D341Med (cell line): ENCODE measurements around the gene PMS1.
"Not testable (repeated sequence)": the region's sequence is repeated elsewhere in the genome, so short reads cannot be mapped to it uniquely, and the experiment has no call there.

Experiments used
- DNase-seq: peaks from one replicate; pipeline ENCODE4 v3.0.0; 2012; ENCODE audit warnings: low spot score

The PMS1 gene

DNA sequence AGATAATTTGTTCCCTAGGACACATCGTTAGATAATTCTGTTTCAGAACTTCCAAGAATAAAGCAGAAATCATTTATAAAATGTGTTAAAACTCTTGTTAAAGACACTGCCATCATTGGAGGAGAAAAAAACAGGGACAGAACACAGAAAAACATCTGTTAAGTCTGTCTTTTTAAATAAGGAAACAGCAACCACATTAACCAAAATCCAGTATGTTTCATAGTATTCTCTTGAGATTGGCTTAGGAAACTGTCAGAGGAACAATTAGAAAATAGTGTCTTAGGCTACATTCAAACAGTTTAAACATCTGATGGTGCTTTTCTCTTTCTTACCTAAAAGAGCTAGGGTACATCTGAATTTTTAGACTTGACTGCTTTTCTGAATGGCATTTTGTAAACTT is 81.6 kb downstream of the PMS1 start:
- no peak for DNase-seq

DNA sequence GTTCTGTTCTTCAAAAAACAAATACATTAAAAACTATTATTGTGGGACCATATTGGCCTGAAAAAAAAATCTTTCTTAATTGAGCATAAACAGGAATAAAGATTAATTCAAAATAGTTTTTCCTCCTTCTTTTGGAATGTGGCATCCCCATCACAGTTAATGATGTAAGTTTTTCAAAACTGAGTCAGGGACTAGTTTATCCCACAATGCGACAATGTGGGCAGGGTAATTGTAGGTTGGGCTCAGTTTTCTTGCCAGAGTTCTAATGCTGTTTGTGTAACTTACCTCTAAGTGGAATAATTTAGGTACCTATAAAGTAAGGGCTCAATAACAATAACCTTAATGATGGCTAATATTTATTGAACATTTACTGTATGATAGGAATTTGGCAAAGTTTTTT is 82.0 kb downstream of the PMS1 start:
- no peak for DNase-seq

DNA sequence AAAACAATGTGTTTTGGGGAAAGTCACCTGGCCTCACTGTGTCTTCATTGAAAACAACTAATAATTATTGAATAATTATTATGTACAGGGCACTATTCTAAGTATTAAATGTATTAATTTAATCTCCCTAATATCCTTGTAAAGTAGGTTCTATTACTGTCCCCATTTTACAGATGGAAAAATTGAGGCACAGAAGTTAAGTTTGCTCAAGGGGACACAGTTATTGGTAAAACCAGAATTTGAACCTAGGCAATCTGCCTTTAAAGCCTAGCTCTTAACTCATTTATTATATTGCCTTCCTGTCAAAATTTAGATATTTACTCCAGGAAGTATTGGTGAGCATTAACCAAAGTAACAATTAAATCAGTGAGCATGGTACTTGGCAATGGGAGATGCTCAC is 84.6 kb downstream of the PMS1 start:
- no peak for DNase-seq

DNA sequence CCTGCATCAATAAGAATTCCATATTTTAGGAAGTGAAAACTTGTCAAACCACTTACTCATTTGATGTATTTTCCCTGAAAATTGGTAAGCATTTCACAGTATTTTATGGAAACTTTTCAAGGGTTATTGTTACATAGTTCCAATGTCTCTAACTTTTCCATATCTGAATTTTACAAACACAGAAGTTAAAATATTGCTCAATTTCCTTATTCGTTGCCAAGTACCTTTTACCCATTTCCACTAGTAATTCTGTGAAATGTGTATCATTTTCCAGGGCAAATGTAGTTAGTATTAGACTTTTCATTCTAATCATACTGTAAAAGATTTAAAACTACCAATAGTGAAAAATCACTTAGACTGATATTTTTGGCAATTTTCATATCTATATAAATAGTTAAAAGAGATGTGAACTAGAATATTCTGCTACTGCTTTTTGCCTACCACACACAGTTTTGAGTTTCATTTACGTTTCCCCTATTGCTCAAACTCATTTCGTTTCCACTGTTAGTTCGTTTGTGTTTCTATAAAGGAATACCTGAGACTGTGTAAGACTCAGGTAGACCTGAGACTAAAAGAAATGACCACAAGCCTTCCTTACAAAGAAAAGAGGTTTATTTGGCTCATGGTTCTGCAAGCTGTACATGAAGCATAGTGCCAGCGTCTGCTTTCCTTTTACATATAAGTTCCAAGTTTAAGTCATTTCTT is 86.3 kb downstream of the PMS1 start:
- DNase-seq, result no peak

DNA sequence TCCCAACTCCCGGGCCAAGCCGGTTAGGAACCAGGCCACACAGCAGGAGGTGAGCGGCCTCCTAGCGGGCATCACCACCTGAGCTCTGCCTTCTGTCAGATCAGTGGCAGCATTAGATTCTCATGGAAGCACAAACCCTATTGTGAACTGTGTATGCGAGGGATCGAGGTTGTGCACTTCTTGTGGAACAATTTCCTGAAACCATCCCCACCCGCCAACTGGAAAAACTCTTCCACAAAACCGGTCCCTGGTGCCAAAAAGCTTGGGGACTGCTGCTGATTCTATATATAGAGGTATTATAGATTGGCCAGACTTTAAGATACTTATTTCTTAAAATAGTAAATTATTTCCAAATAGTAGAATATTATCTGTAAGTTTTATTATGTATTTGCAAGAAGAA is 89.4 kb downstream of the PMS1 start:
- DNase-seq, result no peak

DNA sequence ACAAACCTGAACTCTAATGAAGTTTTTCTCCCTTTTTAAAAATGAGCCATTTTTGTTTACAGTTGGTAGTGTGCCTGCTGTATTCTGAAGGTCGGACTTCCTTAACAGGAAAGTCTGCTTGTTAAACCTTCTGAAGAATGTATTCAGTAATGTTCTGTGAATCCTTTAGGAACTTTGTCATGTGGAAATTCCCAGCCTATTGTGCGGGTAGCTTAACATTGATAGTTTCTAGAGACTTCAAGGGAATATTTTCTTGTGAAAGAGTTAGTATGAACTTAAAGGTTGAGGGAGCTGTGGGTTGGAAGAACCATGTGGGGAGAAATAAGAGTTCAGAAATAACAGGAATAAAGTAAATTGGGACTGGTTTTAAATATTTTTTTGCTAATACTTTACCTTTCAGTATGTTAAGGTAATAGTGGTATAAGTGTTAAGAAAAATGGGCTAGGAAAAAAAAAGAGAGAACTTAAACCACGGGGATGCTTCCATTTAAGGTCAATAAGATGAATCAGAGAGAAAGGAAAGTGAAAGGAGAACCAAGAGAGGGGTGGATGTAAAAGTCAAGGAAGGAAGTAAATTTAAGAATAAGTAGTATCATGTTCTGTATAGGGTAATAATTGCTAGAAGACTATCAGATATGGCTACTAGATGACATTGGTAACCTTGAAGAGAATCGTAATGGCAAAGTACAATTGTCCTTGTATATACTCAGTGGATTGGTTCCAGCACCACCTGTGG is 90.5 kb downstream of the PMS1 start:
- no peak for DNase-seq

DNA sequence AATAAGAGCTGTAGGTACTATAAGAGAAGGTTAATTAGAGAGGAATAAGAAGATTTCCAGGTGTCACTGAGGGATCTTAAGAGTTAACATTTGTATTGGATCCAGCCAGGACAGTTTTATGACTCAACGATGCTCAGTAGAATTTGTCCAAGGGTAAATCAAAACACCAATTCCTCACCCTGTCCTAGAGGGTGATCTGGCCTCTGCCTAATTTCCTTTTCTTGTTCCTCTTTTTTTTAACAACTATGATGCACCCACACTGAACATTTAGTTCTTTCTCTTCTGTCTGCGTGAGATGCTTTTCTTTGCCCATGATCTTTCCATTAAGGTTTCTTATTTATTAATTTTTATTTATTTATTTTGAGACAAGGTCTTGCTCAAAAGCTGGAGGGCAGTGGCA is 92.0 kb downstream of the PMS1 start:
- DNase-seq, result no peak

DNA sequence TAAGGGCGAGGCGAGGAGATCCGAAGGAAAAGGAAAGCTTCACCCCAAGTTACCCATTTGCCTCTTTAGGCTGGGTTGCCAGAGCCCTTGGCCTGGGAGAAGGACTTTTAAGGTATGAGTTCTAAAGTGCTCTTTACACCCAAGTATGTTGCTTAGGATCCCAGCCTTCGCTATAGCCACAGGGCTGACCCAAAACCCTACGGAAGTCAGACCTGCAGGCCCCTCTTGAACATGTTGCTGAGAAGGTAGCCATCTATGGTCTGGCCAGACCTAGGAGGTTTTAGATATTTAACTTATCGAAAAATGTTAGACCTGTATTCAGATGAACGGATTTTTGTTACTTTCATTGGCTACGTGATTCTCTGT is 95.4 kb downstream of the PMS1 start:
- DNase-seq, result no peak

DNA sequence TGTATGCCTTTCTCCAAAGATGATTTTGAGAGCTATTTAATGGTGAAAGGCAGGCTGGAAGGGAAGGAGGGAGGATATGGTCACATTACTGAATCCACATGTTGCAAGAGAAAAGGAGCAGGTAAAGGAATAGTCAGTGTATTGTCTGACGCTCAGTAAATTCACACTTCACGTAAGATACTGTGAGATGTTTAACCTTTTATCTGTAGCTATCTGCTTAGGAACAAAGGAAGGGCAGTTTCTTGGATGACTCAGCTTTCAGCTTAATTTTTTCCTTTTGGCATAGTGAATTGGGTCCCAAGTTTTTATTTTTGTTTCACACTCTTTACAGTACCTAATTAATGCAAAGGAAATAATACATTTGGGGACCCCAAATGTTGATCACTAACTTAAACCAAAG is 96.2 kb downstream of the PMS1 start:
- no peak for DNase-seq

DNA sequence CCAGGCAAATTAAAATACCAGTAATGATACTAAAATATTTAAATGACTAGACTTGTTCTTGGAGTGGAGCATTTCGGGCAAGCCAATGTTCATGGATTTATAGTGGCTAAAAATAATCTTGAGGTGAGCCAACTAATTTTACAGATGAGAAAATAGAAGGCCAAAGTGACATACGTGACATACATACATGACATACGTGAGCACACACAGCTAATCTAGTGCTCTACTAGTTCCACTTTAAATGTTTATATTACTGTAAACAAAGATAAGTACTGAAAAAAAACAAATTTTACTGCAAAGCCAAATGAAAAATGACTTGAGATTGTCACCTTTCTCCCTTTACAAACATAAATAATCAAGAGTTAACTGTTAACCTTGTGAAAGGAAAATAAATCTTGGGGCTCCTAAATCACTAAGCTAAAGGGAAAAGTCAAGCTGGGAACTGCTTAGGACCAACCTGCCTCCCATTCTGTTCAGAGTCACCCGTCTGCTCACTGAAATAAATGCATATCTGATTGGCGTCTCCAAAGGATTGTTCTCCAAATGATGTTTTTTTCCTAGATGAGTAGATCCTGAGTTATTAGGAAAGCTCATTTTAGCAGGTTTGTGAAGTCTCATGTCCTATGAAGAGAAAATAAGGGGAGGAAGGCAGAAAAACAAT is 96.7 kb downstream of the PMS1 start:
- DNase-seq, result no peak

DNA sequence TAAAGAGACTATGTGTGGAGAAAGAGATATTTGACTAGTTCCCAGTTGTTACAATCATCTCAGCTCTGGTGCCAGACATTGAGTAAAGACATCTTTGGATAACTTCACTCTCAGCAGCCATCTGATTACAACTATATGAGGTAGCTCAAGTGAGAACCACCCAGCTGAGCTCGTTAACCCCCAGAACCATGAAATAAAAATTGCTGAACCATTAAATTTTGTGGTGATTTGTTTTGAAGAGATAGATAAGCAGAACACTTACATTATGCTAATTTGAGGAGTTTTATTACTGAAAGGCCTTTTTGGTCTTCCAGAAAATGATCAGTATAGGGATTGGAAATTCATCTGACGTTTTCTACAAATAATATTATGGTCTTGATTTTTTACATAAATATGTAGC is 101.1 kb downstream of the PMS1 start:
- DNase-seq, result no peak

DNA sequence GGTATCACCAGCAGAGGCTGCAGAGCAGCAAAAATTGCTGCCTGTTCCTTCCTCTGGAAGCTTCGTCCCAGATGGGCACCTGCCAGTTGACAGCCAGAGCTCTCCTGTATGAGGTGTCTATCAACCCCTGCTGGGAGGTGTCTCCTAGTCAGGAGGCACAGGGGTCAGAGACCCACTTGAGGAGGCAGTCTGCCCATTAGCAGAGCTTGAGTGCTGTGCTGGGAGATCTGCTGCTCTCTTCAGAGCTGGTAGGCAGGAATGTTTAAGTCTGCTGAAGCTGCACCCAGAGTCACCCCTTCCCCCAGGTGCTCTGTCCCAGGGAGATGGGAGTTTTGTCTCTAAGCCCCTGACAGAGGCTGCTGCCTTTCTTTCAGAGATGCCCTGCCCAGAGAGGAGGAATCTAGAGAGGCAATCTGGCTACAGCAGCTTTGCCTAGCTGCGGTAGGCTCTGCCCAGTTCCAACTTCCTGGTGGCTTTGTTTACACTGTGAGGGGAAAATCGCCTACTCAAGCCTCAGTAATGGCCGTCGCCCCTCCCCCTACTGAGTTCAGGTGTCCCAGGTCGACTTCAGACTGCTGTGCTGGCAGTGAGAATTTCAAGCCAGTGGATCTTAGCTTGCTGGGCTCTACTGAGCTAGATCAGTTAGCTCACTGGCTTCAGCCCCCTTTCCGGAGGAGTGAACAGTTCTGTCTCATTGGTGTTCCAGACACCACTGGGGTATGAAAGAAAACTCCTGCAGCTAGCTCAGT is 108.5 kb downstream of the PMS1 start:
- not testable (repeated sequence) for DNase-seq

DNA sequence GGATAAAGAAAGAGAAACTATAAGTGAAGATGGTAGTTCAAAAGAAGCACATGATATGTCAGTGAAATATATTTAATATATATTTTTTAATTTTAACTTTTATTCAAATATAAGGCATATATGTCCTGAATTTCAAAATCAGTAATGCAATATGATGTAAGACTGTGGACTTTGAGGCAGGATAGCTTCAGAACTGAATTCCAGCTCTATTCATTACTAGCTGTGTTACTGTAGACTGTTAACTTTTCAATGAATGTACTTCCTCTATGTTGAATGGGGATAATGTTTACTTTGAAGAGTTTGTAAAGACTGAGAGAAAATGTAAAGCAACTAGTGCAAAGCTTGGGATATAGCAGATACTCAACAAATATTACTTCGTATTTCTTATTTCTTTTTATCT is 112.6 kb downstream of the PMS1 start:
- DNase-seq, result no peak

DNA sequence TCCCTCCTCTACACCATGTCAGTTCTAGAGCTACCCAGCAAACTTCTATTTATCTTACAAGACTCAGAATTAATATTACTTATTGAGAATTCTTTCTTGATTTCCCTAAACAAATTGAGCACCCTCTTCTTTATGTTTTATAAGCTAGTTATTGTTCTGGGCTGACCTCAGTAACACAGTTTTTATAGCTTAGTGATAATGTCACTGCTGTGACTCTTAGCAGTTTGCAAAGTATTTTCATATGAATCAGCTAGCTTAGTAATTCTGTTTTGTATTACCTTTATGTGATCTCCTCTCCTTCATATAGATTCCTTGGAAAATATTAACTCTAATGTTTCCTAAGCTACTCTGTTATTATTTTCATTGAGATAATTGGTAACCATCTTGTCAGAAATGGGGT is 114.9 kb downstream of the PMS1 start:
- DNase-seq, result no peak

DNA sequence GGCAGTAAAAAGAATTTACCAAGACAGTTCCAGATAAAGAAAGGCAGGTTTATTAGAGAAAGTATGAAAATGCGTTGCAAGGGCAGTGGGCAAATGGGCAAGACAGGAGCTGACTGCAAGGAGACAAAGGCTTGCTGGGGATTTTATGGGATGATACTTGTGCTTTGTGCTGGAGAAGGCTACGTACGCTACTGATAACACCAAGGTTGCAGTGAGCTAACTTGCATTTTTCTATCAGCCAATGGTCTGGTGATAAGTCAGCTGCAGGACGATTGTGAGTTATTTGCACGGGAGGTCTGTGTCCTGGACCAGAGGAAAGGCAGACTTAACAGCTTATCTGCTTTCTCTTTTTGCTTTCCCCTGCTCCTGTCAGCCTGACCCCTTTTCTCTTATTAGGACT is 116.5 kb downstream of the PMS1 start:
- DNase-seq, result no peak

DNA sequence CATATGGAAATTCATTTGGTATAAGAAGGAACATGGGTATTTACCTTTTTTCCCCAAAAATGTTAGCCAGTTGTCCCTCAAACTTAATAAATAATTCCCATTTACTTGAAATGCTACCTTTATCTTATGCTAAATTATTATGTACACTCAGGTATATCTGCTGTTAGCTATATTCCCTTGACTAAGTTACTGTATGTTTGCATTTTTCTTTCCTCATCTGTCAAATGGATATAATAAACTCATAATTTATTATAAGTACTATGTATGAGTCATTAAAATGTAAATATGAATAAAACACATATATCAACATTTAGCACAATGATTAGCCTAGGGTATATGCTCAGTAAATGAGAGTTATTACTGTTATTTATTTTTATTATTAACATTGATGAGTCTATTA is 117.4 kb downstream of the PMS1 start:
- no peak for DNase-seq

DNA sequence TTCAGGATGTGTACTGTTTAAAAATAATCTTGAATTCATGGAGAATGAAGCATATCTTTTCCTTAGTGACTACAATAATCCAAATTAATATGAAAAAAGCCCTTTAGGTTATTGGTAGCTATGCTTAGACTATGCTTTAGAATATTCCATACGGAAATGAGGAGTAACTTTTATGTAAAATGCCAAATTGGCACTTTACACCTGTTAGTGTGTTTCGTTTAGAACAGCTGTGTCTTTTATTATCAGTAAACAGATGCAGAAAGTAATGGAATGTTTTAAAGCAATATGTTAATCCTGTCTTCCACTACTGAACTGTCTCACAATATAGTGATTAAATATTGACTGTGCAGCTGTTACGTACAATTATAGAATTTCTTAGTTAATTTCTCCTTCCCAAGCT is 129.6 kb downstream of the PMS1 start:
- no peak for DNase-seq

DNA sequence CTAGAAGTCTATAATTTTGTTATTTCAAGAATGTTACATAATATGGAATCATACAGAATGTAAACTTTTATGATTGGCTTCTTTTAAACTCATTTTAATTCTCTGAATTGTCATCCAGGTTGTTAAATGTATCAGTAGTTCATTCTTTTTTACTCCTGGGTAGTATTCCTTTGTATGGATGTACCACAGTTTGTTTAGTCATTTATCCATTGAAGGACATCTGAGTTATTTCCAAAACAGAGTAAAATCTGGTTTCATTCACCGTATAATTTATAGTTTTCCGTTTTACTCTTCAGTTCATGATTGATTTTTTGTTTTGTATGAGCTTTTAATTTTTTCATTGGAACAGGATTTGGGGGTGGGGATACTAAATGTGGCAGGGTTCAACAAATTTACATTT is 132.4 kb downstream of the PMS1 start:
- no peak for DNase-seq
